K562 (cell line): ENCODE measurements around the gene UNC13A. TPM values are rescaled to one million over a fixed set of nuclear protein-coding genes. Genes with fewer than 3 reads are reported as not detected.

ENCODE experiments used
- ATAC-seq: fragments of 200-7000 bp; cut with Tn5 transposase; 3 replicates; pipeline ENCODE4 v1.9.1; 2020; ENCODE audit warnings: moderate library complexity
- BruUV-seq: library from RNA; stranded (reverse); fragments of 400-500 nt; replicated peaks from 2 replicates; lab custom pipeline; 2021; lab: Mats Ljungman, UMichigan
- CTCF ChIA-PET: fragments of 300-600 bp; formaldehyde crosslinking; extraction: SDS; loops from one replicate; lab custom pipeline; 2021; ENCODE audit warnings: low intra/inter-chr PET ratio; lab: Yijun Ruan, JAX
- POLR2A ChIA-PET: fragments of 300-600, 350-650 bp; sonication (Branson Sonifier 250); formaldehyde crosslinking; extraction: SDS; loops from one replicate; lab custom pipeline; 2021; ENCODE audit warnings: antibody characterized with exemption, inconsistent platforms; lab: Yijun Ruan, JAX
- DNase-seq, 4 experiments: peaks; one replicate each; pipeline versions ENCODE4 v3.0.0 to v3.0.0-alpha.2; 2011 to 2018; ENCODE audit warnings: low spot score in 3 of 4, mixed read lengths in 3 of 4; ENCODE audit errors: extremely low read depth in 1 of 4
- FAIRE-seq: peaks from 2 replicates; lab custom pipeline; 2011; peaks lifted over from hg19 to GRCh38; lab: Jason Lieb, UNC
- H2AFZ ChIP-seq: 2 replicates; pipeline ENCODE4 v1.6.0; 2011; ENCODE audit warnings: low read depth, low read length, control low read depth, inconsistent platforms
- H3K27ac ChIP-seq: fragments of 200-600 bp; 3 replicates; pipeline ENCODE4 v1.8.0; 2011; ENCODE audit warnings: low read depth, mild to moderate bottlenecking, control low read depth, inconsistent platforms, low read length, moderate library complexity, mixed read lengths; ENCODE audit errors: extremely low read depth
- H3K27me3 ChIP-seq, 2 experiments: fragments of 300-600 bp in 1 of 2; 2 replicates in 1 of 2; 3 replicates in 1 of 2; pipeline versions ENCODE4 v1.6.0 to v1.8.0; 2011; ENCODE audit warnings: inconsistent platforms in 2 of 2, low read length in 2 of 2, mild to moderate bottlenecking in 1 of 2, mixed read lengths in 1 of 2, moderate library complexity in 1 of 2; ENCODE audit not compliant: control insufficient read depth in 2 of 2, insufficient read depth in 2 of 2
- H3K36me3 ChIP-seq: fragments of 300-600 bp; 3 replicates; pipeline ENCODE4 v1.8.0; 2011; ENCODE audit warnings: mild to moderate bottlenecking, low read length, inconsistent platforms; ENCODE audit not compliant: control insufficient read depth, insufficient read depth
- H3K4me1 ChIP-seq, 2 experiments: fragments of 200-600 bp in 1 of 2; replicated peaks in 1 of 2; 2 replicates in 1 of 2; 3 replicates in 1 of 2; pipeline versions ENCODE4 v1.5.1 to v1.8.0; 2011; ENCODE audit warnings: inconsistent platforms in 2 of 2, low read length in 2 of 2, mild to moderate bottlenecking in 1 of 2, mixed read lengths in 1 of 2, moderate library complexity in 1 of 2; ENCODE audit not compliant: control insufficient read depth in 2 of 2, insufficient read depth in 2 of 2
- H3K4me2 ChIP-seq: 2 replicates; pipeline ENCODE4 v1.6.1; 2011; ENCODE audit warnings: low read length, control low read depth, inconsistent platforms, mixed read lengths; ENCODE audit not compliant: insufficient read depth
- H3K4me3 ChIP-seq: fragments of 200-600 bp; sonication (generic), shearing (Covaris generic); 2 replicates; pipeline ENCODE4 v1.5.1; 2016; ENCODE audit warnings: control low read depth, inconsistent platforms
- H3K79me2 ChIP-seq: fragments of 200-600 bp; 3 replicates; pipeline ENCODE4 v1.8.0; 2011; ENCODE audit warnings: low read length, inconsistent platforms; ENCODE audit not compliant: control insufficient read depth, insufficient read depth
- H3K9ac ChIP-seq, 2 experiments: 2 replicates each; pipeline versions ENCODE4 v1.6.0 to v1.6.1; 2011; ENCODE audit warnings: low read depth in 2 of 2, low read length in 2 of 2, control low read depth in 1 of 2, inconsistent platforms in 1 of 2, mild to moderate bottlenecking in 1 of 2, mixed read lengths in 1 of 2; ENCODE audit not compliant: insufficient read depth in 1 of 2
- H3K9me1 ChIP-seq: one replicate; pipeline ENCODE4 v1.6.0; 2011; ENCODE audit warnings: inconsistent platforms, mild to moderate bottlenecking, low read length, moderate library complexity; ENCODE audit not compliant: control insufficient read depth, insufficient read depth
- H3K9me3 ChIP-seq: replicated peaks from 2 replicates; pipeline ENCODE4 v1.5.1; 2011; ENCODE audit warnings: low read depth, low read length, inconsistent platforms; ENCODE audit not compliant: control insufficient read depth, insufficient read depth
- H4K20me1 ChIP-seq: replicated peaks from 2 replicates; pipeline ENCODE4 v1.6.1; 2011; ENCODE audit warnings: low read length, inconsistent platforms, mixed read lengths; ENCODE audit not compliant: control insufficient read depth, insufficient read depth
- LEF1 ChIP-seq: fragments of 450-650 bp; IDR thresholded peaks from 2 replicates; pipeline ENCODE4 v1.6.1; 2016; ENCODE audit warnings: mild to moderate bottlenecking
- ZKSCAN8 ChIP-seq: fragments of 200-800 bp; sonication (Bioruptor generic); IDR thresholded peaks from 2 replicates; pipeline ENCODE4 v1.6.1; 2016; ENCODE audit warnings: missing genetic modification characterization, missing compliant biosample characterization
- WGBS: fragments of 100-300 bp; shearing (Covaris generic); methylation state at CpG from one replicate; pipeline ENCODE4 v1.1.6; 2016; ENCODE audit warnings: low coverage, mixed read lengths; ENCODE audit not compliant: insufficient coverage; ENCODE audit errors: missing lambda C conversion rate; 5-methylcytosine and 5-hydroxymethylcytosine counted together
- in situ Hi-C: fragments of 300-500 bp; cut with MboI; formaldehyde crosslinking; loops from 4 replicates; pipeline ENCODE4 v1.15.0; 2018; ENCODE audit warnings: inconsistent platforms, mixed read lengths
- intact Hi-C: fragments of 100-400 bp; cut with micrococcal nuclease; formaldehyde crosslinking; loops from 2 replicates; pipeline ENCODE4 v1.14.2; 2022
- polyA plus RNA-seq, 8 experiments: library from polyadenylated mRNA; depleted of rRNA in 4 of 8; stranded (reverse) in 5 of 8; unstranded in 3 of 8; fragments of >200 nt; fragmentation: Nextera tagmentation in 2 of 8; fragmentation: Illumina TruSeq in 1 of 8; extraction: Ambion mirVana in 2 of 8; extraction: Trizol in 1 of 8; gene quantifications; 2 replicates each; pipeline versions ENCODE4 v1.2.1 to v1.2.3, GENCODE V29; 2011 to 2014; ENCODE audit warnings: inconsistent platforms in 1 of 8, missing spikeins in 1 of 8
- total RNA-seq, 7 experiments: library from RNA; depleted of rRNA in 6 of 7; stranded (reverse); fragments of >200 nt in 6 of 7; fragmentation: Illumina TruSeq in 2 of 7; extraction: Trizol in 2 of 7; gene quantifications; 2 replicates each; pipeline versions ENCODE4 v1.2.1 to v1.2.3, GENCODE V29; 2011 to 2021; ENCODE audit warnings: low replicate concordance in 1 of 7
- TF ChIP-seq, protein P1 (sequence below), 3 experiments: IDR thresholded peaks in 2 of 3; conservative IDR thresholded peaks in 1 of 3; 2 replicates each; pipeline ENCODE4 v1.5.1; 2011 to 2012; ENCODE audit warnings: low read length in 3 of 3, mild to moderate bottlenecking in 3 of 3, control low read depth in 2 of 3, improper control_type of control experiment in 1 of 3, inconsistent platforms in 1 of 3, low read depth in 1 of 3, mixed read lengths in 1 of 3, moderate library complexity in 1 of 3; ENCODE audit not compliant: insufficient read depth in 2 of 3

Gene UNC13A
- total and polyA plus RNA-seq, 9 of the 15 experiments (the other 6 are each of a cell fraction or from before 2014, with no cell fraction given): 0.03 to 1.0 (median 0.25) TPM

DNA sequence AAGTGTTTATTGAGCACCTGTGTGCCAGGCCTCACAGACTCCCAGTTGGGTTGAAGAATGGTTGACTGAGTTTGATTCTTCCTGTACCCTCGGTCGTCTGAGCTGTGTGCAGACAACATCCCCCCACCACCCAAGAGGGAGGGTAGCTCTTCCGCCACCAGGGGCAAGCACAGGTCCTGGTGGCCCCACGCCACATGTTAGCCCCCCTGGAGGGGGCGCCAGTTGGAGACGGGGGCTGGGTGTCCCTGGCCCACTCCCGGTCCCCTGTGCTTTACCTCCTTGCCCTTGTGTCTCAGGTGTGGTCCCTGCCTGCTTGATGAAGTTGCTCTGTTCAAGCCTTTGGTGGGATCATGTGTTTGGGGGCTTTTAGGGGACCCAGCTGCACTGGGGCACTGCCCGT lies 105.5 kb downstream of the UNC13A start (continued):
- TF ChIP-seq, protein P1, sequence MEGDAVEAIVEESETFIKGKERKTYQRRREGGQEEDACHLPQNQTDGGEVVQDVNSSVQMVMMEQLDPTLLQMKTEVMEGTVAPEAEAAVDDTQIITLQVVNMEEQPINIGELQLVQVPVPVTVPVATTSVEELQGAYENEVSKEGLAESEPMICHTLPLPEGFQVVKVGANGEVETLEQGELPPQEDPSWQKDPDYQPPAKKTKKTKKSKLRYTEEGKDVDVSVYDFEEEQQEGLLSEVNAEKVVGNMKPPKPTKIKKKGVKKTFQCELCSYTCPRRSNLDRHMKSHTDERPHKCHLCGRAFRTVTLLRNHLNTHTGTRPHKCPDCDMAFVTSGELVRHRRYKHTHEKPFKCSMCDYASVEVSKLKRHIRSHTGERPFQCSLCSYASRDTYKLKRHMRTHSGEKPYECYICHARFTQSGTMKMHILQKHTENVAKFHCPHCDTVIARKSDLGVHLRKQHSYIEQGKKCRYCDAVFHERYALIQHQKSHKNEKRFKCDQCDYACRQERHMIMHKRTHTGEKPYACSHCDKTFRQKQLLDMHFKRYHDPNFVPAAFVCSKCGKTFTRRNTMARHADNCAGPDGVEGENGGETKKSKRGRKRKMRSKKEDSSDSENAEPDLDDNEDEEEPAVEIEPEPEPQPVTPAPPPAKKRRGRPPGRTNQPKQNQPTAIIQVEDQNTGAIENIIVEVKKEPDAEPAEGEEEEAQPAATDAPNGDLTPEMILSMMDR (IDR thresholded peaks at IDR 0.05 in 2 of 3, conservative IDR thresholded peaks at IDR 0.05 in 1 of 3; ENCODE audit: insufficient read depth in 2 of 3, low read depth in 1 of 3, low read length in 3 of 3): peak; percentile 11 to 67 (median 19); a peak in 3 of 6 replicates

GRCh38 chr19:17581211-17581874 lies 106.8 kb downstream of the UNC13A start:
- BruUV-seq: no TSS peak
- Histone ChIP-seq H3K9me1 (peaks cover 10% of the 10 kb centered on the region), H3K79me2 (peaks cover 9% of the 10 kb centered on the region; the same call in 1 of the 3 replicates), H3K36me3 (peaks cover 55% of the 10 kb centered on the region), H2AFZ (no peak overlapping the region), H3K4me2 (no peak overlapping the region), H3K9ac (peak overlapping the region in 1 of 2 experiments; percentile 51; a peak in 2 of 4 replicates), H3K4me3 (no peak overlapping the region), H3K27me3 (no peaks in the 10 kb centered on the region), H4K20me1 (peaks cover 37% of the 10 kb centered on the region), H3K4me1 (peaks cover 13 to 51% of the 10 kb centered on the region in 2 experiments), H3K27ac (no peak overlapping the region), H3K9me3 (no peaks in the 10 kb centered on the region)
- POLR2A ChIA-PET: interaction anchor here (0.6 to 1.2 kb wide), 3 partner anchors 28 to 589 kb away, joined by 3 read pairs; no protein-coding TSS in a partner anchor
- no peak for FAIRE-seq
- CTCF ChIA-PET: no interaction called here
- DNase-seq: no peak
- in situ Hi-C loops (no loop called here), intact Hi-C loops (no loop called here)
- ATAC-seq: no peak
- 96% methylated on average over 18 of the region's 19 CpGs for WGBS
- peak; percentile 91 for TF ChIP-seq ZKSCAN8 (CRISPR knock-in tag)
- TF ChIP-seq LEF1: no peak
